Stimulated activated CD4-positive, alpha-beta T cell treated with anti-CD3 and anti-CD28 coated beads, Interleukin-4, amount 100 ng/mL, for 48 hours (primary cell): Measurements from ENCODE around the gene WNK1.
"Not testable (repeated sequence)": the region's sequence is repeated elsewhere in the genome, so short reads cannot be mapped to it uniquely, and the experiment has no call there.

ENCODE experiments used
- DNase-seq, 2 donors: peaks; one replicate each; pipeline ENCODE4 v3.0.0-alpha.2; 2020; ENCODE audit warnings: low read depth in 2 of 2

WNK1 gene

DNA sequence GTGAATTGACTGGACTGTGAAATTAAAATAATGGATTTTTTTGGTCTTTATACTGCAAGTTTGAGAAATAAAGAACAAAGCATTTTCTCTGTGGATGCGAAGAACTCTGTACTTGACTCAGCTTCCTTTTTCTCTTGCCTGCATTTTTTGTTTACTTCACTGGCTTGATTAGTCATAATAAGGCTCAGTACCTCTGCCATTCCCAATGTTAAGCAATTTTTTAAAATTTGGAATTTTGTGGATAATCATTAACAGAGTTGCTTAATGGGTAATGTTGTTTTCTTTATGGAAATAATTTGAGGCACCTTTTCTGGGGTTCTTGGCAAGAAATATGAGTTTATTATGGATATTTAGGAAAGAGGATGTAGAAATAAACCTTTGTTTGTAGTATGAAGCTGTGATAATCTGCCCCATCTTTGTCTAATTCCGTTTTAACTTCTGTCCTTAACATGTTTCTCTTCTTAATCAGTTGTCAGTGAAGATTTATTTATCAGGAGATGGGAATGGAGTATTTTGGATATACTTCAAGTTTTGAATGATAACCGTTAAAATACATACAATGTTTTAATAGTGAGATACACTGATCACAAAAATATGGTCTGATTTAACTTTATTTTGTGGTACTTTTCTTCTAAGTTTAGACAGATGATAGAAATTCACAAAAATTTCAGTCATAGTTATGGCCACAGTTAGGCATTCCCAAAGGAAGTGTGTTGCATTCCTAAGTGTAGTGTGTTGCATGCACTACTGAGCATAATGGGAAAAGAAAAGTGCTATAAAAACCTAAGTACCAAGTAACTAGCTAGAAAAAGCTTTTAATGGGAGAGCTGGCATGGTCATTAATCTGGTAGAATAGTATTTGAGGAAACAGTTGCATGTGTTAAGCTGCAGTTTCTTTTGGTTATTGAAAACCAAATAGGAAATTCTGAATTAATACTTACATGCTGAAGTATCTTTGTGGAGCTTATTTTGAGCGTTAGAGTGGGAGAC lies 27.7 kb downstream of the WNK1 start:
- DNase-seq = no peak

DNA sequence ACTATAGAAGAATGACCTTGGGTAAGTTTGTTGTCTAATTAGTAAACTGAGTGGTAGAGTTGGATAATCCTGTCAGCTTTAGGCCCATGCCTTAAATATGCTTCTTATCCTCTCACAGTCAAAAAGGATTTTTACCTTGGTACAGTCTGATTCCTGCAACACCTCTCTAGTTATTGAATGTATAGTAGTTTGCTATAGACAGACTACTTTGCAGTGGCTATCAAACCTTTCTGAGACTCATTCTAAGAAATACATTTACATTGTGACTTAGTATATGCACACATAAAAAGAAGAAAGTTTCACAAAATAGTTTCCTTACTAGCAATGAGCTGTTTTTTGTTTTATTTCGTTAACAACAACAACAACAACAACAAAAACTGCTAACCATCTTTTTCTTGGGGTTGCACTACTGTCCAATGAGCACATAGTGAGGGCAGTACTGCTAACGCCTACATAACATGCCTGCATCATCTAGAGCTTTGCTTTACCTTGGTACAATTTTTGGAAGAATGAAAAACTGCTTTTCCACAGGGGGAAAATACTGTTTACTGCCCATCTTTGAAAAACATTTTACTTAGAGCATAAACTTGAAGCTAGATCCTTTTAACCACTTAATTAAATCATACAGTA lies 28.5 kb downstream of the WNK1 start:
- no peak for DNase-seq

- DNase-seq = no peak
Measured at GRCh38 chr12:785706-786105, 33.3 kb downstream of the WNK1 start.

GRCh38 chr12:788288-788687 lies 35.9 kb downstream of the WNK1 start:
- DNase-seq = no peak

DNA sequence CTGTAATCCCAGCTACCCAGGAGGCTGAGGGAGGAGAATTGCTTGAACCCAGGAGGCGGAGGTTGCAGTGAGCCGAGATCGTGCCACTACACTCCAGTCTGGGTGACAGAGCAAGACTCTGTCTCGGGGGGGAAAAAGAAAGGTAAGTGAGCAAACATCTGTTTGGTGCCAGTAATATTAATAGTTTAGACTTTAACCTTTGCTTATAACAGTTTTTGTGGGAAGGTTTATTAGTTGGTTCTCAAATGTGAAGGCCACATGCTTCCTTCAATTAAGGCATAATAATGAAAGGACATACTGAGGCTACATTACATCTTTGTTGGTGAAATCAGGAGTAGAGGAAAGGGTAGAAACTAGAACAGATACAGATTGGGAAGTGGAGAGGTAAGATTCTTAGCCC lies 36.4 kb downstream of the WNK1 start:
- DNase-seq = not testable (repeated sequence)

DNA sequence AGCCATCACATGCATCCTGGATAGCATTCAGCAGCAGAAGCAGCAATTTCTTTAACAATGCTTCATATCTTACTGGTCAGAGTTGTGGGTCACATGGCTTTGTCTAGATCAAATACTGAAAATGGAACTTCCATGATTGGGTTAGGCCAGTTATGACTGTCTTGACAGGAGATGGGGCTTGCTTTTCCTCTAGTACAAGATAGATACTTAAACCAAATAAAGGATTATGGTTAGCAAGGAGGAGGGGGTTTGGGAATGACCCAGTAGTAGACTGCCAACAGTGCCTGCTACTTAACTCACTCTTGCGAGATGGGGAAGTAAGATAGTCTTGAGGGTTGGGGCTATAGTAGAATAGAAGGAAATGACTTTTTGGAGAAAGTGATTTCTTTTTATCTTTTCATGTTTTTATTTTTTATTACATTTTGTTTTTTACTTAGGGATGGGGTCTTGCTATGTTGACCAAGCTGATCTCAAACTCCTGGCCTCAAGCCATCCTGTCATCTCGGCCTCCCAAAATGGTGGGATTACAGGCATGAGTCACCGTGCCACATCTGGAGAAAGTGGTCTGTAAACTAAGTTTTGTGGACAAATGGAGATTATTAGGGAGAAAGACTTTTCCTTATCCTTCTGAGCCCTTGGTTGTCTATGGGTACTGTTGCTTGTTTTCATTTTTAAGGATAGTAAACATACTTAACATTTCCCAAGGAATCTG lies 37.6 kb downstream of the WNK1 start:
- no peak for DNase-seq

- DNase-seq = no peak
Measured at GRCh38 chr12:790608-791007, 38.2 kb downstream of the WNK1 start.

GRCh38 chr12:793037-793436 lies 40.7 kb downstream of the WNK1 start:
- no peak for DNase-seq

GRCh38 chr12:793711-794110 lies 41.3 kb downstream of the WNK1 start:
- DNase-seq = no peak

DNA sequence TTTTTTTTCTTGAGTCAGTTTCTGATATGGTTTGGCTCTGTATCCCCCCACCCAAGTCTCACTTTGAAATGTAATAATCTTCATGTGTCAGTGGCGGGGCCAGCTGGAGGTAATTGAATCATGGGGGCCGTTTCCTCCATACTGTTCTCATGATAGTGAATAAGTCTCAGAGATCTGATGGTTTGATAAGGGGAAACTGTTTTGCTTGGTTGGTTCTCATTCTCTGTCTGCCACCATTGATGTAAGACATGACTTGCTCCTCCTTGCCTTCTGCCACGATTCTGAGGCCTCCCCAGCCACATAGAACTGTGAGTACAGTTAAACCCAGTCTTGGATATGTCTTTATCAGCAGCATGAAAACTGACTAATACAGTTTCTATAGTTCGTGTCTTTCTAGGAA lies 42.9 kb downstream of the WNK1 start:
- DNase-seq = peak; percentile 48 to 67

- DNase-seq = no peak
Measured at GRCh38 chr12:800401-800800, 48.0 kb downstream of the WNK1 start.

DNA sequence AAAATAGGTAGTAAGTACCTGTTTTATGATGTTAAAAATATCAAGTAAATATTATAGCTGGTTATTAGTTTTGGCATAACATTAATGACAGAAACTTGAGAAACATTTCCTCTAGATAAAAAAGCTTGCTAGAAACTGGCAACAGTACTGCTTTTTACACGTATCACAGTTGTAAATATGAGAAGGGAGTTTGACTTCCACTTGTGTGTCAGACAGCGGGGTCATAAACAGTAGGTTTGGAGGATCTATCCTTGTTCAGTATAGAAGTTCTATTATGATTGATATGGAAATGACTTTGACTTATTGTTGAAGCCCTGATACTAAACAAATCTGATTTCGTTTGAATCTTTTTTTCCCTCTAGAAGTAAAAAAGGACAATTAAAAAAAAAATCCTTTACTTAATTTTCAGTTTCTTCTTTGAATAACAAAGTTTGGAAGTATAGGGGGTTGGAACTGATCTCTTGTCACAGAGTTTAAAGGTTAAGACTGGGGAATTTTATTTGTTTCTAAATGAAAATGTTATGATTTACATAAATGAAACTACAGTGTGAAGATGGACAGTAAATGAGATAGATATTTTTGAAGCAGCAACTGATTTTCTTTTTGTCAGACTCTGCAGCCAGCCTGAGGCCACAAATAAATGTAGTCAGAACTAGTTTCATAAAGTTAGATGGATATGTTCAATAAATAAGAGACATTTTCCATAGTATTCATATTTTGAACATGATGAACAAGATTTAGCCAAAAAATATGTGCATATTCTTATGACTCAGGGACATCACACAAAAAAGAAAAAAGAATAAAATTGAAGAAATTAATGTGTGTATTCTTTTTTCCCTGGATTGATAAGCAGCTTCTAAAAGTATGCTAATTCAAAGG lies 50.1 kb downstream of the WNK1 start:
- DNase-seq = no peak

DNA sequence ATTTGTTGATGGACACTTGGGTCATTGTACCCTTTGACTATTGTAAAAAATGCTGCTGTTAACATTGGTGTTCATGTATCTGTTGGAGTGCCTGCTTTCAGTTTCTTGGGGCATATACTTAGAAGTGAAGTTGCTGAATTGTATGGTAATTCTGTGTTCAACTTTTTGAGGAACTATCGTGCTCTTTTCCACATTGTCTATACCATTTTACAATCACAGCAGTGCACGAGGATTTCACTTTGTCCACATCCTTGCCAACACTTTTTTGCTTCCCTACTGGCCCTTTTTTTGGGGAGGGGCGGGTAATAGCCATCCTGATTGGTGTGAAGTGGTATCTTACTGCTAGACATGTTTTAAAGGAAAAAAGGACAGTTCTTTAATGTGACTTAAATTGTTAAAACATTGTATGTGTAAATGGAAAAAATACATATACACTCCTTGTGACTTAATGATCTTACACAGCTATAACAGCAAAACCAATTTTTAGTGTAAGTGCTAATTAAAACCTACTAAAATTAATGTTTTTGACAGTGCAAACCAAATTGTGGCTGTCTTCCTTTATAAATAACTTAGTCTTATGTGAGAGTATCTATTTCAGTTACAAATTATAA lies 52.7 kb downstream of the WNK1 start:
- DNase-seq = no peak

DNA sequence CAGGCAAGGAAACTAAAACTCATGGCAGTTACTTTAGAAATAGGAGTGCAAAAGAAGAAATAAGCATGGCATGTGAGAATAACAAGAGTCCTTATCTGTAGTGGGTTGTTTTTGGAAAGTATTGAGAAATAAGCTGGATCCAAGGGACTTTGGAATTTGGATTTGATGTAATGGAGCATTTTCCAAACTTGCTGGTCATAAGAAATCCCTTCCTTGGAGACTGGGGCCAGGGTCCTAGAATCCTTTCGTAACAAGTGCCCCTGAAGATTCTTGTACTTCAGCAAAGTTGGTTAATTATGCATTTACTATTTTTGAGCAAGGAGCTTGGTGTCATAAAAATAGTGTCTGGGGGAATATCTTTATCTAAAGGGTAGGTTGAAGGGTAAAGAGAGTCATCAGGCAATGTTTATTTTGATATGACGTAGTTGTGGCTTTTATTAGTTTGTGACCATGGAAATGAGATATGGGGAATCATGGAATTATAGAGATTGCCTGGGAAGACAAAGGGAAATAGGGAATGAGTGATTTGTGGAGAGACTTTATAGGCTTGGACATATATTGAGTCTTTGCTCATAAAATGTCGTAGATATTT lies 53.9 kb downstream of the WNK1 start:
- DNase-seq = no peak

DNA sequence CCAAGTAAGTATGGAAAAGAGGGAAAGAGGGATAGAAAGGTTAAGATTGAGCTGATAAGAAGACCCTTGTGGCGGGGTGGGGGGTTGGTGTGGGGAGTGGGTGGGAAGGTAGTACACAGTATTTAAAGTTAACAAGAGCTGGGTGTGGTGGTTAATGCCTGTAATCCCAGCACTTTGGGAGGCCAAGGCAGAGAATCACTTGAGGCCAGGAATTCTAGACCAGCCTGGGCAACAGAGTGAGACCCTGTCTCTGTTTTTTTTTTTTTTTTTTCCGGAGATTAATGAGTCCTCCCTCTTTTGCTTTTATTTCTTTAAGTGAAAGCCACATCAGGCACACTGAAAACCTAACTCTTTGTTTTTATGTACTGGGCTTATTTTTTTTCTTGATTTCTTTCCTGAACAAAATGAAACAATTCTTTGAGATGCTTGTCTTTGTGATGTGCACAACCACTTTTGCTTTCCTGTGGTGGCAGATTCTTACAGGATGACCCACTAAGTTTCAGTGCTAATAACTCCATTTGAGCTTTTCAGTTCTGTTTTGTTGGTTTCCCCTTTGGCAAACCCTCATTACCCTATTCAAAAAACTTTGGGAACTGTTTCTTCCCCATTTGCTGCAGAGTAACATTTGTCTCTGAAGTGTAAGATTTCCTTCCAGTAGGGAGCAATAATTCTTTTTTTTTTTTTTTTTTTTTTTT lies 54.8 kb downstream of the WNK1 start:
- DNase-seq = no peak

DNA sequence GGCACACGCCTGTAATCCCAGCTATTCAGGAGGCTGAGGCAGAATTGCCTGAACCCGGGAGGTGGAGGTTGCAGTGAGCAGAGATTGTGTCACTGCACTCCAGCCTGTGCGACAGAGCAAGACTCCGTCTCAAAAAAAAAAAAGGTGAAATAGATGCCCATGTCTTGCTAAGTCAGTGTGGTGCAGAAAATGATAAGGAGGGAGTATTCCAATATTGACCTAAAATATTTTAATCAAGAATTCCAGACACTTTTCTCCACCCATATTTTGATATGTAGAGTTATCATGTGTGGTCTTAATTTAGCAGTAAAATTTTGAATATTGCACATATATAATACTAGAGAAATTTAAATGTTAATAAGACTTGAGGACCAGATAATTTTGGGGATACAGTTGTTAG lies 57.7 kb downstream of the WNK1 start:
- no peak for DNase-seq

DNA sequence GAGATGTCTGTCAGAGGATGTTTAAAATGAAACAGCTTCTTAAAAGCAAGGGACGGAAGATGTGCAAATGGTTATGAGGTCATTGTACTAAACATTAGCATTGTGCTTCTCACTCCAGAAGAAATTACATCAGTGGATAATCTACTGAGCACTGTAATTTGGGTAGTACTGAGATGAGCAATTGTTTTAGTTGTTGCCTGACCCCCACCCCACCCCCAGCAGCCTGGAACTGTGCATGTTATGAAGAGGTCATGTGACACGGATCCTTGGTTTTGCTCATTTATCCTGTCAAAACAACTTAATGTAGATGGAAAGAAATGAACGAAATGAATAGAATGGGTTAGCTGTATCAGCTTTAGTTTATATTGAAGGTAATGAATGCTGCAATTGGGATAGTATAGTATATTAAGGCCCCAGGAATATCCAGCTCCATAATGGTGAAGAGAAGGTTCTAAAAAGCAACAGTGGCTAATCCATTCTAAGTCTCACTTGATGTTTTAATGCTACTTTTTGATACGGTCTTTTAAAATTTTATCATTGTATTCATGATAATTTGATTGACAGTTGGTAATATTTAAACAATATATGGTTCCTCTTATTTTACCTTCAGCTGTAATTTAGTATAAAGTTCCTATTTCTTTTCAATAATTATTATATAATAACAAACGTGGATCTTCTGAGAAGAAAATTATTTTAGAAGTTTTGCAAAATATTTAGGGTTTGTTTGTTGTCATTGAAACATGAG lies 58.5 kb downstream of the WNK1 start:
- peak; percentile 30 to 65 for DNase-seq

DNA sequence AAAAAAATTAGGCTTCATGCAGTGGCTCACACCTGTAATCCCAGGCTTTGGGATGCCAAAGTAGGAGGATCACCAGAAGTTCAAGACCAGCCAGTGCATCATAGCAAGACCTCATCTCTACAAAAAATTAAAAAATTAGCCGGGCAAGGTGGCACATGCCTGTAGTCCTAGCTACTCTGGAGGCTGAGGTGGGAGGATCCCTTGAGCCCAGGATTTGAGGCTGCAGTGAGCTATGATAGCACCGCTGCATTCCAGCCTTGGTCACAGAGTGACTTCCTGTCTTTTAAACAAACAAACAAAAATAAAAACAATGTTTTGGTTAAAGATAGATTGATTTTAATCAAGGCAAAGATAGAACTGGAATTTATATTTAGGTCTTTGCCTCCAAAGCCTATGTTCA lies 60.6 kb downstream of the WNK1 start:
- no peak for DNase-seq

DNA sequence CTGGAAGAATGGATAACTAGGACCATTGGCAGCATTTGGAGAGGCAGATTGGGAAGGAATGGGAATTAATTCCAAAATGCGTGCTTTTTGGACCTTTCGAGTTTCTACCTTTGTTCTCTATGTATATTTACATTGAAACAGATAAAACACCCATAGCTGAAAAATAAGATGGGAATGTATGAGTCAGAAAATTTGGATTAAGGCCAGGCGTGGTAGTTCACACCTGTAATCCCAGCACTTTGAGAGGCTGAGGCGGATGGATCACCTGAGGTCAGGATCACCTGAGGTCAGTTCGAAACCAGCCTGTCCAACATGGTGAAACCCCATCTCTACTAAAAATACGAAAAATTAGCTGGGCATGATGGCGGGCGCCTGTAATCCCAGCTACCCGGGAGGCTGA lies 65.1 kb downstream of the WNK1 start:
- DNase-seq = not testable (repeated sequence)
